ENCODE data around the gene GALNS. TPM values are rescaled to one million over a fixed set of nuclear protein-coding genes. Genes with fewer than 3 reads are reported as not detected.

The GALNS gene
- total and polyA plus RNA-seq, 2 of the 4 experiments (the other 2 are of a cell fraction), result 7.2 to 32.5 TPM

- CTCF ChIA-PET, result no interaction called here
- TF ChIP-seq USF2 (IDR thresholded peaks at IDR 0.05; ENCODE audit: low read depth, low read length), result no peak
- no peak for TF ChIP-seq CEBPB (IDR thresholded peaks at IDR 0.05; ENCODE audit: low read depth, low read length)
- no peak for TF ChIP-seq NFE2L2 (IDR thresholded peaks at IDR 0.05; ENCODE audit: low read depth, low read length)
- no peak for TF ChIP-seq MAFK (IDR thresholded peaks at IDR 0.05; ENCODE audit: low read depth, low read length)
- intact Hi-C loops (cut with micrococcal nuclease), result no loop called here
- POLR2A ChIA-PET (ENCODE audit: unreplicated experiment), result no interaction called here
- H3K27ac ChIP-seq (ENCODE audit: insufficient read depth, low read length), result no peak overlapping the region
- peaks cover 2 to 20% of the 10 kb centered on the region in 2 experiments; a peak in 3 of 4 replicates for H3K79me1 ChIP-seq (ENCODE audit: low read depth in 1 of 2, low read length in 2 of 2)
- no peaks in the 10 kb centered on the region for H3K9me3 ChIP-seq (ENCODE audit: control insufficient read depth, insufficient read depth, low read length)
- no peak overlapping the region for H3K9ac ChIP-seq (ENCODE audit: low read depth, low read length)
- H2BK15ac ChIP-seq (ENCODE audit: low read depth, low read length), result no peak overlapping the region
- ATAC-seq (ENCODE audit: low read depth), result no peak
- dilution Hi-C loops (cut with HindIII; ENCODE audit: low sequenced_read_pairs, unreplicated experiment), result no loop called here
- H3K56ac ChIP-seq (ENCODE audit: extremely low read depth, insufficient read depth, low read length), result no peak overlapping the region
- H4K5ac ChIP-seq (ENCODE audit: low read depth, low read length), result no peak overlapping the region
- H2AFZ ChIP-seq (replicated peaks; ENCODE audit: low read length, poor library complexity), result no peak overlapping the region
- peaks cover 25% of the 10 kb centered on the region for H3K36me3 ChIP-seq (ENCODE audit: control insufficient read depth, insufficient read depth, low read length)
- H3K4me1 ChIP-seq (ENCODE audit: control insufficient read depth, insufficient read depth, low read length), result peaks cover 3% of the 10 kb centered on the region; the same call in 1 of the 2 replicates
- no peaks in the 10 kb centered on the region; the same call in 1 of the 2 replicates for H4K20me1 ChIP-seq (ENCODE audit: insufficient read depth, low read length)
- no peak overlapping the region for H3K4me2 ChIP-seq (ENCODE audit: low read depth, low read length)
- H4K91ac ChIP-seq (ENCODE audit: insufficient read depth, low read depth, low read length), result no peak overlapping the region
- WGBS, 2 experiments (ENCODE audit: extremely low coverage in 2 of 2, insufficient read length in 1 of 2), result 100% methylated on average over 4 of the region's 19 CpGs; no CpG with 5 or more reads in 1 of the 2 experiments
- no peak overlapping the region for H3K4me3 ChIP-seq (ENCODE audit: insufficient read depth, low read depth, low read length)
- DNase-seq, result no peak
- H2BK20ac ChIP-seq (ENCODE audit: low read depth, low read length), result no peak overlapping the region
- H2AK9ac ChIP-seq (replicated peaks; ENCODE audit: low read depth, low read length, poor library complexity), result no peak overlapping the region
- H3K23ac ChIP-seq (ENCODE audit: low read depth, low read length), result no peak overlapping the region
- no peaks in the 10 kb centered on the region for H3K9me1 ChIP-seq (ENCODE audit: insufficient read depth, low read length)
- no peak overlapping the region for H2BK5ac ChIP-seq (ENCODE audit: low read depth, low read length, poor library complexity, severe bottlenecking)
- no peak overlapping the region for H3K4ac ChIP-seq (ENCODE audit: low read depth, low read length)
- no peak overlapping the region for H3K14ac ChIP-seq (replicated peaks; ENCODE audit: low read depth, low read length)
- no peak overlapping the region for H2BK120ac ChIP-seq (ENCODE audit: low read depth, low read length)
- no TSS peak for BruUV-seq (replicated peaks)
- H4K8ac ChIP-seq (ENCODE audit: low read depth in 2 of 2, low read length in 2 of 2), result no peak overlapping the region
- H3K27me3 ChIP-seq (ENCODE audit: control insufficient read depth, insufficient read depth, low read length), result no peaks in the 10 kb centered on the region
- no peak overlapping the region for H2AK5ac ChIP-seq (ENCODE audit: low read depth, low read length)
- H3K18ac ChIP-seq (ENCODE audit: low read depth, low read length), result no peak overlapping the region
- in situ Hi-C loops (cut with MboI; ENCODE audit: low sequenced_read_pairs), result no loop called here
Measured at GRCh38 chr16:88861359-88861758, 4.6 kb upstream of the GALNS start.

Measured in IMR-90 (cell line).